CD4-positive, alpha-beta T cell treated with Interleukin-17A for 4 hours (primary cell): ENCODE measurements around the gene PRRX2.
"Not testable (repeated sequence)": the region's sequence is repeated elsewhere in the genome, so short reads cannot be mapped to it uniquely, and the experiment has no call there.

ENCODE experiments used
- DNase-seq: peaks from one replicate; pipeline ENCODE4 v3.0.0-alpha.2; 2020; ENCODE audit warnings: mixed read lengths

Gene PRRX2

DNA sequence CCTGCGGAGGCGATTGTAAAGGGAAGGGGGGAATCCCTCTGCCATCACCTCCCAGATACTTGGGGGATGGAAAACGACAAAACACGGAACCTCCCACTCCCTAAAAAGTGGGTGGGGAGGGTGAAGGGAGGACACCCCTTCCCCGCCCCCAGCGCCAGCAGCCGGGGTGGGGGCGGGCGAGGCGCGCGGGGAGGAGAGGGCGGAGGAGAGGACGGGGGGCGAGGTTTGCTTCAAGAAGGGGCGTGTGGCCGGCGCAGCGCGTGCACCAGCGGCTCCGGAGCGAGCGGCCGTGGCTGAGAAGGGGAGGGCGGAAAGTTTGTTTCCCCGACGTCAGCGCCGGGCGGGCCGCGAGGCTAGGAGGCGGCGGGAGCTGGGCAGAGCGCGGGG is at the start of gene PRRX2:
Gene PRRX2, plus strand, starts transcription at position 259 of the 387 bp plus-strand sequence. CDS start 221 bp downstream, outside the sequence.
- peak; percentile 26 for DNase-seq

DNA sequence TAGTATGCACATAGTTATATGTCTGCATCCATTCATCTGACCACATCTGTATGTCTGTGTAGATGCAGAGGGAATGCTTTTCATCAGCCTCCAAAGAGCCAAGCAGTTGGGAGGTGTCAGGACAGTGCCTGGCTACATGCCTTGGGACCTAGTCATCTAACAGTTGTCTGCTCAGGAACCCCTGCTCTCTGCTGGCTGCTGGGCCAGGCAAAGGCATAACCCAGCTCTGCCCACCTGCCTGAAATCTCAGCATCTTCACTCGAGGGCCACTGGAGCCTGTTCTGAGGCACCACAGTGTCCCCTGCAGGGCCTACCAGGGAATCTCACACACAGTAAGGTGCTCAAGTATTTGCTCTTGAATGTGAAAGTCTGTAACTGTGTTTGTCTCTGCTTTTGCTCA is 48.3 kb upstream of the PRRX2 start:
- no peak for DNase-seq

DNA sequence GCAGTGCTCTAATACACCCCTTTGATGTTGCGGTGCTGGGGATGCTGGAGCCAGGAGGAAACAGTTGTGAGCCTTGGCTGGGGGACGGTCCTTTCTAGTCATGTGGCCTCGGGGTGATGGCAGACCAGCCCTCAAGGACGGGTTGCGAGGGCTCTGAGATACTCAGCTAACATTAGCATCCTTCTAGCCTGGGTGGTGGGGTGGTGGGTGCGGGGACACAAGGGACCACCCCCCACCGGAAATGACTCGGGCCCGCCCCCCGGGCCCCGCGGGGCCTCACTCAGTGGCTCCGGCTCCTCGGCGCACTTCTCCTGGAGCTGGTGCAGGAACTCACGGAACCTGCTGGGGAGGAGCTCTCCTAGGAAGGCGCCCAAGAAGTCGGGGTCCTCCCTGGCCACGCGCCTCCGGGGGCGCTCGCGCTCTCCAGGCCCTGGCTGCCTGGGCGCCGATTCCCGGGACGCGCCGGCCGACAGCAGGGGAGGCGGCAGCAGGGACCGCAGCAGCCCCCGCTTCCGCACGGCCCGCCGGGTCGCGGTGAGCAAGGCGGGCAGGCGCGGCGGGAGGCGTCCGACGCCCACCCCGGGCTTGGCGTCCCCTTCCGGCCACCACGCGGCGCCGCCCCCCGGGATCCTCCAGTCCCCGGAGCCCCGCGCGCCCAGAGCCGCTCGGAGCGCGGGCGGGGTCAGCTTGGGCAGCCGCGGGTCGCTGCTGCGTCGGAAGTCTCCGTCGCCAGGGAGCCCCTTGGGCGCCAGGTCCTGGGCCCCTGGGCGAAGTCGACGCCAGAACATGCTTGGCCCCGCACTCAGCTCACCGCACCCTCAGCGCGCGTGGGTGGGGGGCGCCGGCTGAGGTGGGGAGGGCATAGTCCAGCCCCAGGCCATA is 45.4 kb upstream of the PRRX2 start:
- DNase-seq: peak; percentile 21

DNA sequence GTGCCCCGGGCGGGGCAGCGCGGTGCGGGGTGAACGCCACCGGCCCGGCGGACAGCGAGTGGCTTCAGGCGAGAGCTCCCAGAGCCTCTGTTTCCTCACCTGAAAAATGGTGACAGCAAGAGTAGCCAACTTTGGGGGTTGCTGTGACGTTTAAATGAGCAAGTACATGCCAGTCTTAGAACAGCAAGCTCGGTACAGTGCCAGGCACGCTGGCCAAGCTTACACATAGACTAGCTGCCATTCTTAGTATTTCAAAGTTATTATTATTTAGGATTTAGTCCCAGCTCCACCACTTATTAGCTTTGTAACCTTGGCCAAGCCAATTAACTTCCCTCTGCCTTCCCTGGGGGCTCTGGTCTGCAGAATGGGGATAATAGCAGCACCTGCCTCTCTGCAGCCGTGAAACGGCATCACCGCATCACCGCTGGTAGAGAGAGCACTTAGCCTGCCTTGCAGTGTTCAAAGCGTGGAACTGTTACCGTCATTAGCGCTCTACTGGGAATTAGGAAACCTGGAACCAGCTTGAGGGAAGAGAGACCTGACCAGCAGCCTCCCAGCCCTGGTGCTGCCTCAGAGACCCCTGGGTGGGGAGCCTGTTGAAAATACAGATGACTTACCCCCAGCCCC is 44.7 kb upstream of the PRRX2 start, which contains the start of gene C9orf50:
Gene C9orf50, minus strand, starts transcription at position 433 of the 627 bp plus-strand sequence. CDS start 527 bp downstream, outside the sequence.
- no peak for DNase-seq

DNA sequence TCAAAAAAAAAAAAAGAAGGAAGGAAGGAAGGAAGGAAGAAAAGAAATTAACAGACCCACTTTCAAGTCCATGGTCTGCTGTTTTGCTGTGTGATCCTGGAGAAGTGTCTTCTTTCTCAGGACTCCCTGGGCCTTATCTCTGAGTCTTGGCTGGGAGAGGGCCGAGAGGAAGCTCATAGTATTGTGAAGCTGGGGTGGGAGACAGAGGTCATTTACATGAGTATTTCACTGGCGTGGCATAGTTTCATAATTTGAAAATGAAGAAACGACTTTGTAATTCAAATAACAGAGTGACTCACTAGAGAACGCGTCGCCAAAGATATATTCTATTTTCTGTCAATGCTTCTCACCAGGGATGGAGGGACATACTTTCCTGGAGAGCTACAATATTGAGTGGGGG is 42.1 kb upstream of the PRRX2 start:
- DNase-seq: no peak

DNA sequence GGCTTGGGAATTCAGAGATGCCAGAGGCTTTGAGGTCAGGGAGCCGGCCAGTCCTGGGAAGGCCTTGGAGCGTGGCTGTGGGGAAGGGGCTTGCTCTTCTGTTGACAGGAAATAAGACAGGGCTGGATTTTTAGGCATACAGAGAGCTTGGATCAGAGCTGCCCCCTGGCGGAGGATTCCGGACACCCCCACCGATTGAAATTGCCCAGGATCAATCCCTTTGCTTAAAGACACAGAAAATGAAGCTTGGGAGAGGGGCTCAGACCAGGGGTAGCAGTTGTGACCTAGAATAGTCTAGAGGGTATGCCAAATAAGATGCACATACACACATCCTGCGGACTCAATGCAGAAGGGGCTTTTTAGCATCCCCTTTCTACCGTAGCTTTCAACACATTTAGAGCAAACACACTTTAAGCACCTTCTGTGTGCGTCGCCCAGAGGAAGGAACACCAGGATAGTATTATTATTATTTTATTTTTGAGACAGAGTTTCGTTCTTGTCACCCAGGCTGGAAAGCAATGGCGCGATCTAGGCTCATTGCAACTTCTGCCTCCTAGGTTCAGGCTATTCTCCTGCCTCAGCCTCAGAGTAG is 41.2 kb upstream of the PRRX2 start:
- DNase-seq: peak; percentile 85

DNA sequence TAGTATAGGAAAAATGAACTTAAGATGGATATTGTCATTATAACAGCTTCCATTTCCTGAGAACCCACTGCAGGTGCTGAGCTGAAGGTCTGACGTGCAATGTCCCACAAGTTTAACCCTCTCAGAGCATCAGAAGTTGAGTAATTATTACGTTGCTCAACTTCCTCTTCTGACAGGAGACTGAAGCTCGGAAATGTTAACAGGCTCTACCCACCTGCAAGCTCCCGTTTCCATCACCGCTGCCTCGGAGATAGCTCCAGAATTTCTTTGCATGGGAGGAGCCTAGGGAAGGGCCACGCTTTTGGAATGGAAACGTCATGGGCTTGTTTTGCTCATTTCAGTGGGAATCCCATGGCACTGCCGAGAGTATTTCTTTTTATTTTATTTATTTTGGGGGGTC is 40.5 kb upstream of the PRRX2 start:
- DNase-seq: peak; percentile 36

DNA sequence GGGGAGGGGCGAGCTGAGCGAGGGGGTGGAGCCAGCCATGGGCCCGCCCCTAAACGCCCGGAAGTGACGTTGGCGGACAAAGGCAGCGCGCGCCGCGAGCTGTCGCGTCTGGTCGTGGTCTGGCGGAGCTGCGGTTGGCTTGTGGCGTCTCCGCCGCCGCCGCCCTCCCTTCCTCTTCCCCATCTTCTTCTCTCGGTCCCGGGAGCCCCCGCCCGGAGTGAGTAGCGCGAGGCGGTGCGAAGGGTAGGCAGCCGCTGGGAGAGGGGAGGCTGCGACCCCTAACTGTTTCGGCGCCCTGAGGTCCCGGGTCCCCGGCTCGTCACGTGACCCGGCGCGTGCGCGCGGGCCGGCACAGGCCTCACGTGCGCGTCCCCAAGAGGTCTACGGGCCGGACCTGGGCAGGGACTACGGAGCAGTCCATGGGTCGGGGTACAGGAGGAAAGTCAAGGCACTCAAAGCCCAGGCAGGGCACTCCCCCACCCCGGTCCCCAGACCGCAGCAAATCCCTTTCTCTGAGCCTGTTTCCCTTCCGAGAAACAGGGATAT is 39.3 kb upstream of the PRRX2 start, which contains the start of gene NTMT1:
Gene NTMT1, plus strand, starts transcription at position 85 of the 546 bp plus-strand sequence. CDS start 6,541 bp downstream, outside the sequence.
- DNase-seq: peak; percentile 85

DNA sequence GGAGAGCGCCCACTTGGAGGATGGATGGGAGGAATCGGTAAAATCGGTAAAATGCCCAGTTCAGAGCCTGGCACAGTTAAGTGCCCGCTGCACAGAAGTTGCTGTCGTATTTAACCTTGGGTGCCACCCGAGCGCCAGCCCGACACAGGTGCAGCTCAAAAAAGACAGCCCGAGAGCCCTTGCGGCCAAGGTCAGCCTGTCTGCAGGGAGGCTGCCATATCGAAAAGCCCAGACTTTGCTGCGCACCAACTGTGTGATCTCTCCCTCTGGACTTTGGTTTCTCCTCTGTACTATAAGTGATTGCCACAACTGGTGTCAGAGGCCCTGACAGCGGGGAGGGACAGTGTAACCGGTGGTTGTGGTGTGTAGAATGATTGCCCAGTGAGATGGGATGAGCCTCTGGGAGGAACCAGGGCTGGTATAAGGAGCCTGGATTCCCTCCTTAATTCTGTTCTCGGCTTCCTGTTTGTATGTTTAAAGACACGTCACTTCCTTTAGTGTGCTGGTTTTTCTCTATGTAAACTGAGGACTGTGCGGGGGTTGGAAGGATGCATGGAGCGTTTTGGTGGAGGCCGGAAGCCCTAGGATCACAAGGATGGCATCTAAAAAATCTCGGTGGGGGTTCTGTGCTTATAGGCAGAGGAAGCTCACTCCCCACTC is 38.7 kb upstream of the PRRX2 start:
- DNase-seq: peak; percentile 49

DNA sequence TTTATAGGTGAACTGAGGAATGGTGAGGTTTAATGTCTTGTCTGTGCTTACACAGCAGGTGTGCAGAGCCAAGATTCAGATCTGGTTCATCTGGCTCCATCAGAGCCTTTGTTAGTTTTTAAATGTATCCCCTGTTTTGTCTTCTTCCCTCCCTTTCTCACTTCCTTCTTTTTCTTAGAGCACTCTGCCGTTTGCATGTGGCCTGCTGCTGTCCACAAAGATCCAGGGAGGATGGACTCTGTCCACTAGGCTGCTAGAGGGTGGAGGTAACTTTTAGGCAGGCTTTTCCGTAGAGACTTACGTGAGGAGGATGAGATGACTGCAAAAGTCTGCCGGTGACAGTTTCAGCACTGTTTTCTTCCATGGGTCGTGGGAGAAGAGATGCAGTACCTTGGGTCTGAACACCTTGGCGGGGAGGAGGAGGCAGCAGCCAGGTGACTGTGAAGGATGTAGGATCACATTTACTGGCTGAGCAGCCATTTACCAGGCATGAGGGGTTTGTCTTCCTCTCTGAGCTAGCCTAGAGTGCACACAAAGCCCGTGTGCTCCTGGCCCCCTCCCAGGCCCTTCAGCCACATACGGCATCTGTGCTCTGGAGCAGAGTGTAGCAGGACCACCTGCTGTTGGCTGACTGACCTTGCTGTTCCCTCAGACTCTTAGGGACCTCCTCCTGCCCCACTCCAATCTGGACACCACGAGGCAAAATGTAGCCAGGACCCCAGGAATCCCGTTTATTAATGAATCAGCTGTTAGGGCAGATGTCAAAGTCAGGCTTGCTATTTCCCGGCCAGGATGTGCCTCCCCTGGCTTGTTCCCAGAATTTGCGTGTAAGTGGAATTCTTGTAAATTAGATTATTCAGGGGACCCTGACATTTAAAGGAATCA is 37.6 kb upstream of the PRRX2 start:
- DNase-seq: no peak

DNA sequence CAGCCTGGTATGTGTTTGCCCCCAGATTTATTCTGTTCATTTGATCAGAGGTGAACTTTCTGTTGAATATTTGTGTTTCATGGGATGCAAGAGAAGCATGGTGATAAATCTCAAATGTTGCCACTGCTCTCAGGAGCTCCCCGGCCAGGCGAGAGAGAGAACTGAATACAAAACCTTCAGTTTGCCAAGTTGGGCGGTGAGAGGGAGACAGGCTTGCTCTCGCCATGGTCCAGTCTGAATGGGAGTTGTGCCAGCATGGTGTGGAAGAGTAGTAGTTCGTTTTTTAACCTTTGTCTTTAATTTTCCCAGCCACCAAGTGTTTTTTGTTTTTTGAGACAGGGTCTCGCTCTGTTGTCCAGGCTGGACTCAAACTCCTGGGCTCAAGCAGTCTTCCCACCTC is 36.7 kb upstream of the PRRX2 start:
- no peak for DNase-seq

DNA sequence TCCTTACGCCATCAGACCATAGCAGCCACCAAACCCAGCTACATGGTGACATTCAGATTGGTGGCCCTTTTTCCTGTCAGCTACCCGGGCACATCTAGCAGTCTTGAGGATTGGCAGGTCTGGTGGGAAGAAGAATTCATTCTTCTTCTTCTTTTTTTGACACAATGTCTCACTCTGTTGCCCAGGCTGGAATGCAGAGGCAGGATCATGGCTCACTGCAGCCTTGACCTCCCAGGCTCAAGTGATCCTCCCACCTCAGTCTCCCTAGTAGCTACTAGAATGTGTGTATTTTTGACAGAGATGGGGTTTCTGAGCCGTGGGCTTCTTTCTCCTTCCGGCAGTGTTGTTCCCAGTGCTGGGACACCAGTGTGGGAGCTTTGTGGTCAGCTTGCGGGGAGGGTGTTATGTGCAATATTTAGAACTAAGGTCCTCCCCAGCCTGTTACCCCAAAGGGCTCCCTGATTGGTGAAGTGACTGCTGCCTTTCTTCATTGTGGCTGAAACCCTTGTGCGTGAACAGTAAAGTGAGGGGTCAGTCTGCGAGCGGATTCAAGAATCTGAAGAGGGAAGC is 36.1 kb upstream of the PRRX2 start:
- DNase-seq: no peak

DNA sequence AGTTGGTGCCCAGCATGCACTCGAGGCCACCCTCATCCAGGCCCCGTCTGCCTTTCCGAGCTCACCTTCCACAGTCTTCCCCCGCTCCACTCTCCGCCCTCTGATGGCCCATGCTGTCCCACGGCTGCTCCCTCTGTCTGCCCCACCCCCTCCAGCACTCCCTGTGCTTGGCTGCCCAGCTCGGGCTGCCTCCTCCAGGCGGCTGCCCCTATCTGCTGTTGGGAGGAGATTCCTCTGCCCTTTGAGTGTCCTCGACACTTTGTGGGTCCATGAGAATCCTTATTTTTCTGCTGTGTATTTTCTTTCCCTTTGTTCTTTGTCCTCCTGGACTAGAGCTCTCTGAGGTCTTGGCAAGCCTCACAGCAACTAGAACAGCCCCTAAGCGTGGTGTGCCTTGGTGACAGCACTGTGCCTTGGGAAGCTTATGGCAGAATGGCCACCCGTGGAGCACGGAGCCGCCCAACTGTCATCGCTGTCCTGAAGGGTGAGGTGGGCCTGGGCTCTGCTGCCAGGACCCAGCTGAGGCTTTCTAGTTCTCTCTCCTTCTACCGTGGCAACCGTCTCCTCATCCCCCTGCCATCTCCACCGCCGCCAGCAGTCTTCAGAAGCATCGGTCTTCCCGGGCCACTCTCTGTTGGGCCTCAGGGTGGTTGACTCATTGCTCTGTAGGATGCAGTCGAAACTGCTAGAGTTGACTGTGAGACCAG is 34.3 kb upstream of the PRRX2 start:
- DNase-seq: no peak

DNA sequence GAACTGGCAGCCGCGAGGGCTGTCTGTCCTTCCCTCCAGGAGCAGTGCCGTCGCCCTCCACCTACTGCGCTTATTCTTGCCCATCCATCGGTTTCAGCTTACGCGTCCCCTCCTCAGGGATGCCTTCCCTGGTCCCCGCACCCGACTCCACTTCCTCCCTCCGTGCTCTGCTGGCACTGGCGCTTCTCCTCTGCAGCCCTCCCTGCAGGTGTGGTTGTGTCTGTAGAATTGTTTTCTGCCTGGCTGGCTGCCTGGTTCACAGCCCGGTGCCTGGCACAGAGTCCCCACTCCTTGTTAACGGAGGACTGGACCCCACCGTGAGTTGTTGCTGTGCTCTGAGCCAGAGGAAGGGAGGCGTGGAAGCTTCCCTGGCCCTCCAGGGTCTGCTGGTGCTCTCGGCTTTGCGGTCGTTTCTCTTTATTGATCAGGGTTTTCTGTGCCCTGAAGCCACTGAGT is 33.7 kb upstream of the PRRX2 start:
- DNase-seq: no peak

DNA sequence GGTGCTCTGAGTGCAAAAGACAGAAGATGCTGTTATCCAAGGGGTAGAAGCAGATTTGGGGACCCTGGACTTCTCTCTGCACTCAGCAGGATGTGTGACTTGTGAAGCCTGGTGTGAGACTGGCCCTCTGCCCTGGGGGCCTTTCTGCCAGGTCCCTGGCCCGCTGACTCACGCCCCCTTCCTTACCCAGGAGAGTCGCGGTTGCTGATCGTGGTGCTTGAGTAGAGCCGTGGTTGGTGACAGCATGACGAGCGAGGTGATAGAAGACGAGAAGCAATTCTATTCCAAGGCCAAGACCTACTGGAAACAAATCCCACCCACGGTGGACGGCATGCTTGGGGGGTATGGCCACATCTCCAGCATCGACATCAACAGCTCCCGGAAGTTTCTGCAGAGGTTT is 33.0 kb upstream of the PRRX2 start:
- DNase-seq: no peak

DNA sequence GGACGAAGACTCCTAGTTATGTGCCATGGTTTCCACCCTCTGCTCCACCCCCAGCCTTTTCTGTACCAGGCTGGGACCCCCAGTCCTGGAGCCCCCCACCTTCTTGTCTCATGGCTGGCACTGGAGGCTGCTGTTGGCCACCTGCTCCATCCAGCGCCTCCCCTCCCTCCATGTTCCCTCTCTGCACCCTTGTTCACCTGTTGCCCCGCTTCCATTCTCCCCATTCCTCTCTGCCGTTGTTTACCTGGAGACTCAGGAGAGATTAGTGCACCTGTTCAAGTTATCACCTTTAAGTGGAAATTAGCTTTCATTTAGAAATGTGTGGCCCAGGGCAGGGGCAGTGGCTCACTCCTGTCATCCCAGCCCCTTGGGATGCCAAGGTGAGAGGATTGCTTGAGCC is 32.2 kb upstream of the PRRX2 start:
- no peak for DNase-seq

DNA sequence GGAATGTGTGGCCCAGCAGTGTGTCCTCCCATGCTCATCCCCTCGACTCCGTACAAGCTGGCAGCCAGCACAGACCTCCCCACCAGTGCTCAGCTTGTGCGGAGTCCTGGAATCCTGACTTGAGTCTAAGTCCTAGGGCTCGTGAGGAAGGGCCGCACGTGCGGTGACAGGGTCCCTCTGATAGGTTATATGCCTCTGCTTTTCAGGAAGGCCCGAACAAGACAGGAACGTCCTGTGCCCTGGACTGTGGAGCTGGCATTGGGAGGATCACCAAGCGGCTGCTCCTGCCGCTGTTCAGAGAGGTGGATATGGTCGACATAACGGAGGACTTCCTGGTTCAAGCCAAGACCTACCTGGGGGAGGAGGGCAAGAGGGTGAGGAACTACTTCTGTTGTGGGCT is 31.6 kb upstream of the PRRX2 start:
- DNase-seq: no peak

DNA sequence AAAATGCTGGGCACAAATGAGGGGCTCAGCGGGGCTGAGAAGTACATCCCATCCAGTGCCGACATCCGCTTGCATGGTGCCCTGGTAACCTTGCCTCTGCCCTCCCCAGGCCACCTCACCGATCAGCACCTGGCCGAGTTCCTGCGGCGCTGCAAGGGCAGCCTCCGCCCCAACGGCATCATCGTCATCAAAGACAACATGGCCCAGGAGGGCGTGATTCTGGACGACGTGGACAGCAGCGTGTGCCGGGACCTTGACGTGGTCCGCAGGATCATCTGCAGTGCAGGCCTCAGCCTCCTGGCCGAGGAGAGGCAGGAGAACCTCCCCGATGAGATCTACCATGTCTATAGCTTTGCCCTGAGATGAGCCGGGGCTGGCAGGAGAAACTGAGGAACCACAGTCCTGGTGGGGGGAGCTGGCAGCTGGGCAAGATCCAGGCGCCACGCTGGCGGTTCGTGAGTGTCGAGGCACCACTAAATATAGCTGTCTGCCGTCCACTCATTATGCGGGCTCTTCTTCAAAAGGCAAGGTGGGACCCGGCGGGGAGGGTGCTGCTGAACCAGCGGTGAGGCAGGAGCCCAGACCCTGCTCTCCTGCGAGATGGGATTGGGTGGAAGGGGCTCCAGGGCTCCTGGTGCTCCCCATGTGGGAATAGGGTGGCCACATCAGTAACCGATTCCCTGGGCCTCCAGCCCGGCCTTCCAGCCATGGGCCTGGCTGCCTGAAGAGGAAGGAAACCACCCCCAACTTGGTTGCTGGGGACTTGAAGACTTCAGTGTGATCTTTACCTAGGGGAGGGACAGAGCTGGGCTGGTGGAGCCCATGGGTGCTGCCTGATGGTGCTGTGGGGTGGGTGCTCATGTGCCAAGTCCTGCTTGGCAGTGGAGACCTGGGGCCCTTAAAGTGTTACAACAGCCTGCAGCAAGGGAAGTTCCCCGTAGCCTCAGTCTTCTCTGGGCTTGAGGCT is 30.1 kb upstream of the PRRX2 start:
- DNase-seq: no peak

DNA sequence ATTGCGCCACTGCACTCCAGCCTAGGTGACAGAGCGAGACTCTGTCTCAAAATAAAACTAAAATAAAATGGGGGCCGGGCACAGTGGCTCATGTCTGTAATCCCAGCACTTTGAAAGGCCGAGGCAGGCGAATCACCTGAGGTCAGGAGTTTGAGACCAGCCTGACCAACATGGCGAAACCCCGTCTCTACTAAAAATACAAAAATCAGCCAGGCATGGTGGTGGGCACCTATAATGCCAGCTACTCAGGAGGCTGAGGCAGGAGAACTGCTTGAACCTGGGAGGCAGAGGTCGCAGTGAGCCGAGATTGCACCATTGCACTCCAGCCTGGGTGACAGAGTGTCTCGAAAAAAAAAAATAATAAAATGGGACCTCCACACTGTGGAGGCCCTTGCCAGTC is 29.1 kb upstream of the PRRX2 start:
- DNase-seq: not testable (repeated sequence)
